Endothelial cell of umbilical vein (primary cell): ENCODE results near the gene SRCAP. TPM values are rescaled to one million over a fixed set of nuclear protein-coding genes. Genes with fewer than 3 reads are reported as not detected.
A peak's percentile ranks its signal among the peaks of the same experiment; 100 is the strongest.

Experiments
- BruUV-seq: library from RNA; stranded (reverse); fragments of 400-500 nt; replicated peaks from 2 replicates; lab custom pipeline; 2021; lab: Mats Ljungman, UMichigan
- CTCF ChIA-PET: fragments of 300-600, 350-600 bp; sonication (Branson Sonifier 250); formaldehyde crosslinking; loops from one replicate; lab custom pipeline; 2021; ENCODE audit warnings: antibody characterized with exemption, inconsistent platforms; lab: Charles Lee
- POLR2A ChIA-PET: fragments of 300-600, 350-600 bp; sonication (Branson Sonifier 250); formaldehyde crosslinking; loops from one replicate; lab custom pipeline; 2021; ENCODE audit warnings: antibody characterized with exemption, inconsistent platforms; lab: Charles Lee
- DNase-seq: peaks from one replicate; pipeline ENCODE4 v3.0.0-alpha.2; 2011; ENCODE audit warnings: low read depth, low spot score
- FAIRE-seq: peaks from 2 replicates; lab custom pipeline; 2011; peaks lifted over from hg19 to GRCh38; lab: Jason Lieb, UNC
- H2AFZ ChIP-seq: 2 replicates; pipeline ENCODE4 v1.6.0; 2012; ENCODE audit warnings: low read depth, low read length, control low read depth, inconsistent platforms
- H3K27ac ChIP-seq: 2 replicates; pipeline ENCODE4 v1.5.1; 2011; ENCODE audit warnings: low read depth, mild to moderate bottlenecking, control low read depth, low read length, moderate library complexity; ENCODE audit not compliant: insufficient read depth
- H3K27me3 ChIP-seq, 2 experiments: 2 replicates each; pipeline versions ENCODE4 v1.6.0 to v1.6.1; 2011; ENCODE audit warnings: low read length in 2 of 2, mixed read lengths in 1 of 2; ENCODE audit not compliant: control insufficient read depth in 2 of 2, insufficient read depth in 2 of 2
- H3K36me3 ChIP-seq, 2 experiments: 2 replicates in 1 of 2; 3 replicates in 1 of 2; pipeline ENCODE4 v1.5.1; 2011; ENCODE audit warnings: low read length in 2 of 2, mild to moderate bottlenecking in 1 of 2, moderate library complexity in 1 of 2; ENCODE audit not compliant: control insufficient read depth in 2 of 2, insufficient read depth in 2 of 2; ENCODE audit errors: extremely low read depth in 1 of 2
- H3K4me1 ChIP-seq: 3 replicates; pipeline ENCODE4 v1.5.1; 2011; ENCODE audit warnings: mild to moderate bottlenecking, low read length; ENCODE audit not compliant: control insufficient read depth, insufficient read depth; ENCODE audit errors: extremely low read depth
- H3K4me2 ChIP-seq: 2 replicates; pipeline ENCODE4 v1.6.1; 2011; ENCODE audit warnings: low read length, control low read depth, mixed read lengths; ENCODE audit not compliant: insufficient read depth
- H3K4me3 ChIP-seq, 3 experiments: fragments of 200-600 bp in 1 of 3; sonication (generic), shearing (Covaris generic) in 1 of 3; replicated peaks in 1 of 3; 2 replicates each; pipeline ENCODE4 v1.5.1; 2011 to 2016; ENCODE audit warnings: control low read depth in 3 of 3, low read length in 3 of 3, mild to moderate bottlenecking in 2 of 3, inconsistent platforms in 1 of 3, low read depth in 1 of 3, moderate library complexity in 1 of 3; ENCODE audit not compliant: insufficient read depth in 1 of 3
- H3K79me2 ChIP-seq: 2 replicates; pipeline ENCODE4 v1.6.0; 2012; ENCODE audit warnings: low read length, inconsistent platforms; ENCODE audit not compliant: control insufficient read depth, insufficient read depth
- H3K9ac ChIP-seq: replicated peaks from 2 replicates; pipeline ENCODE3; 2011; ENCODE audit warnings: low read length, control low read depth; ENCODE audit not compliant: insufficient read depth; ENCODE audit errors: extremely low read depth
- H3K9me1 ChIP-seq: replicated peaks from 3 replicates; pipeline ENCODE4 v1.6.0; 2011; ENCODE audit warnings: mild to moderate bottlenecking, low read length; ENCODE audit not compliant: control insufficient read depth, insufficient read depth; ENCODE audit errors: extremely low read depth
- H3K9me3 ChIP-seq: replicated peaks from 2 replicates; pipeline ENCODE4 v1.5.1; 2012; ENCODE audit warnings: low read length, inconsistent platforms; ENCODE audit not compliant: control insufficient read depth, insufficient read depth
- H4K20me1 ChIP-seq: replicated peaks from 2 replicates; pipeline ENCODE3; 2011; ENCODE audit warnings: mild to moderate bottlenecking, low read length; ENCODE audit not compliant: control insufficient read depth, insufficient read depth; ENCODE audit errors: extremely low read depth
- EZH2 ChIP-seq: IDR thresholded peaks from 2 replicates; pipeline ENCODE4 v1.6.1; 2012; ENCODE audit warnings: borderline replicate concordance, low read depth, mild to moderate bottlenecking, moderate library complexity, low read length, inconsistent platforms; ENCODE audit not compliant: severe bottlenecking
- FOS ChIP-seq: IDR thresholded peaks from 2 replicates; pipeline ENCODE4 v1.6.1; 2011; ENCODE audit warnings: mild to moderate bottlenecking, low read length, moderate library complexity, borderline replicate concordance; ENCODE audit not compliant: insufficient read depth
- GATA2 ChIP-seq: IDR thresholded peaks from 2 replicates; pipeline ENCODE4 v1.7.0; 2011; ENCODE audit warnings: low read depth, mild to moderate bottlenecking, moderate library complexity, mixed read lengths, low read length; ENCODE audit not compliant: insufficient read length, insufficient read depth
- JUN ChIP-seq: IDR thresholded peaks from 2 replicates; pipeline ENCODE4 v1.6.1; 2011; ENCODE audit warnings: borderline replicate concordance, low read depth; ENCODE audit not compliant: insufficient read length, insufficient read depth
- MAX ChIP-seq: IDR thresholded peaks from 2 replicates; pipeline ENCODE4 v1.6.1; 2011; ENCODE audit not compliant: insufficient read depth, insufficient read length
- MYC ChIP-seq: IDR thresholded peaks from one replicate; pipeline ENCODE4 v1.6.1; 2011; ENCODE audit warnings: mild to moderate bottlenecking, low read depth, low read length
- POLR2A ChIP-seq: IDR thresholded peaks from 2 replicates; pipeline ENCODE4 v1.6.1; 2012; ENCODE audit warnings: low read depth, mild to moderate bottlenecking, control low read depth, low read length
- POLR2AphosphoS5 ChIP-seq: IDR thresholded peaks from 2 replicates; pipeline ENCODE4 v1.6.1; 2012; ENCODE audit warnings: low read depth, mild to moderate bottlenecking, control low read depth, low read length, moderate library complexity; ENCODE audit not compliant: insufficient read depth
- dilution Hi-C: fragments of 300-500 bp; cut with MboI; formaldehyde crosslinking; loops from one replicate; pipeline ENCODE4 v1.15.0; 2019; ENCODE audit warnings: low sequenced_read_pairs; ENCODE audit not compliant: extremely low pct_ligation_motif_present
- intact Hi-C: fragments of 100-400 bp; cut with micrococcal nuclease; formaldehyde crosslinking; loops from one replicate; pipeline ENCODE4 v1.10.0; 2022
- polyA plus RNA-seq, 4 experiments: library from polyadenylated mRNA; depleted of rRNA in 3 of 4; stranded (reverse) in 3 of 4; unstranded in 1 of 4; fragments of >200 nt; gene quantifications; 2 replicates each; pipeline versions ENCODE4 v1.2.1 to v1.2.3, GENCODE V29; 2011 to 2012; ENCODE audit warnings: missing spikeins in 1 of 4
- total RNA-seq: library from RNA; stranded (reverse); gene quantifications from 2 replicates; pipeline ENCODE4 v1.2.3, GENCODE V29; 2021
- TF ChIP-seq, protein P1 (sequence below), 2 donors: IDR thresholded peaks; 1 replicate in 1 of 2; 2 replicates in 1 of 2; pipeline ENCODE4 v1.5.1; 2011; ENCODE audit warnings: low read length in 2 of 2, mild to moderate bottlenecking in 2 of 2, moderate library complexity in 2 of 2, control low read depth in 1 of 2, inconsistent platforms in 1 of 2, low read depth in 1 of 2; ENCODE audit not compliant: insufficient read depth in 1 of 2; ENCODE audit errors: extremely low read depth in 1 of 2

Gene SRCAP
- total and polyA plus RNA-seq, 2 donors (not counting 3 experiments of a cell fraction or from before 2014, with no cell fraction given), result 11.0 to 77.7 TPM

DNA sequence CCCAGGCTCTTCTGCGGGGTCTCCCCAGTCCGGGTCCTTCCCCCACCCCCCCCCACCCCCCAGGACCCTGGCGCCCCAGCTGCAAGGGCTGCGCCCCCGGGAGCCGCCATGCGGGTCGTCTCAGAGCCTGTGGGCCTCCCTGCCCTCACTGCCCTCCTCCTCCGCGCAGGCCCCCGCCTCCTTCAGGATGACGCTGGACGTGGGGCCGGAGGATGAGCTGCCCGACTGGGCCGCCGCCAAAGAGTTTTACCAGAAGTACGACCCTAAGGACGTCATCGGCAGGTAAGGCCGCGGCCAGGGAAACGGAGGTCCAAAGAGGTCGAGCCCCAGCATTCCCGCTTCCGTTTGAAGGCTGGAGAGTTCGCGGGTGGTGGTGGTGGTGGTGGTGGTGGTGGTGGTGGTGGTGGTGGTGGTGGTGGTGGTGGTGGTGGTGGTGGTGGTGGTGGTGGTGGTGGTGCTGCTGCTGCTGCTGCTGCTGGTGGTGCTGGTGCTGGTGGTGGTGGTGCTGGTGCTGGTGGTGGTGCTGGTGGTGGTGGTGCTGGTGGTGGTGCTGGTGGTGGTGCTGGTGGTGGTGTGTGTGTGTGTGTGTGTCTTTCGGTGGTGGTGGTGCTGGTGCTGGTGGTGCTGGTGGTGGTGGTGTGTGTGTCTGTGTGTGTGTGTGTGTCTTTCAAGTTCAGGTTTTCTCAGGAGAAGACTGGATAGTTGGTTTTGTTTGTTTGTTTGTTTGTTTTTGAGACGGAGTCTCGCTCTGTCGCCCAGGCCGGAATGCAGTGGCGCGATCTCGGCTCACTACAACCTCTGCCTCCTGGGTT, 49.9 kb downstream of the SRCAP start:
- DNase-seq (peak; percentile 21), FAIRE-seq (no peak)
- Histone ChIP-seq H3K27ac (no peak overlapping the region), H3K4me2 (peak overlapping the region; percentile 59), H3K27me3 (no peaks in the 10 kb centered on the region), H3K9me3 (no peaks in the 10 kb centered on the region), H2AFZ (peak overlapping the region; percentile 27), H3K79me2 (peaks cover 17% of the 10 kb centered on the region), H3K9ac (peak overlapping the region; percentile 57), H3K9me1 (no peaks in the 10 kb centered on the region), H3K36me3 (peaks cover 6 to 15% of the 10 kb centered on the region in 2 experiments), H4K20me1 (no peaks in the 10 kb centered on the region), H3K4me1 (peaks cover 7% of the 10 kb centered on the region), H3K4me3 (peak overlapping the region; percentile 14 to 86 (median 38))
- TF ChIP-seq JUN (no peak), EZH2 (no peak), POLR2AphosphoS5 (no peak), GATA2 (no peak), FOS (no peak), MYC (no peak), POLR2A (no peak), MAX (no peak)
- TF ChIP-seq, protein P1, sequence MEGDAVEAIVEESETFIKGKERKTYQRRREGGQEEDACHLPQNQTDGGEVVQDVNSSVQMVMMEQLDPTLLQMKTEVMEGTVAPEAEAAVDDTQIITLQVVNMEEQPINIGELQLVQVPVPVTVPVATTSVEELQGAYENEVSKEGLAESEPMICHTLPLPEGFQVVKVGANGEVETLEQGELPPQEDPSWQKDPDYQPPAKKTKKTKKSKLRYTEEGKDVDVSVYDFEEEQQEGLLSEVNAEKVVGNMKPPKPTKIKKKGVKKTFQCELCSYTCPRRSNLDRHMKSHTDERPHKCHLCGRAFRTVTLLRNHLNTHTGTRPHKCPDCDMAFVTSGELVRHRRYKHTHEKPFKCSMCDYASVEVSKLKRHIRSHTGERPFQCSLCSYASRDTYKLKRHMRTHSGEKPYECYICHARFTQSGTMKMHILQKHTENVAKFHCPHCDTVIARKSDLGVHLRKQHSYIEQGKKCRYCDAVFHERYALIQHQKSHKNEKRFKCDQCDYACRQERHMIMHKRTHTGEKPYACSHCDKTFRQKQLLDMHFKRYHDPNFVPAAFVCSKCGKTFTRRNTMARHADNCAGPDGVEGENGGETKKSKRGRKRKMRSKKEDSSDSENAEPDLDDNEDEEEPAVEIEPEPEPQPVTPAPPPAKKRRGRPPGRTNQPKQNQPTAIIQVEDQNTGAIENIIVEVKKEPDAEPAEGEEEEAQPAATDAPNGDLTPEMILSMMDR (IDR thresholded peaks at IDR 0.05; ENCODE audit: extremely low read depth in 1 of 2, insufficient read depth in 1 of 2, low read depth in 1 of 2, low read length in 2 of 2), result no peak
- dilution Hi-C loops, result no loop called here
- intact Hi-C loops, result loop anchor here (1.0 to 5.0 kb wide), 4 partner anchors 13 to 173 kb away; partner anchors contain the start of genes CFAP119, RNF40 and SRCAP
- POLR2A ChIA-PET, result no interaction called here
- CTCF ChIA-PET, result interaction anchor here (0.6 to 0.9 kb wide), 4 partner anchors 9 to 96 kb away, joined by 3 read pairs; no protein-coding TSS in a partner anchor
- no TSS peak for BruUV-seq
